PFSK-1 (cell line): Measurements from ENCODE around the gene EFNA2.

Source experiments
- FOXP2 ChIP-seq: optimal IDR thresholded peaks from 2 replicates; pipeline ENCODE3; 2011; ENCODE audit warnings: borderline replicate concordance, control low read depth, inconsistent platforms; ENCODE audit not compliant: insufficient read depth; ENCODE audit errors: extremely low read length, extremely low read depth
- POLR2AphosphoS5 ChIP-seq: IDR thresholded peaks from 2 replicates; pipeline ENCODE4 v1.6.1; 2012; ENCODE audit warnings: low read depth, mild to moderate bottlenecking, control low read depth, low read length, moderate library complexity
- REST ChIP-seq, 2 experiments: IDR thresholded peaks; 2 replicates each; pipeline versions ENCODE4 v1.6.1 to v1.8.0; 2011 to 2012; ENCODE audit warnings: low read depth in 2 of 2, low read length in 2 of 2, control low read depth in 1 of 2, inconsistent platforms in 1 of 2, mild to moderate bottlenecking in 1 of 2, moderate library complexity in 1 of 2; ENCODE audit not compliant: insufficient read depth in 1 of 2
- SIN3A ChIP-seq: IDR thresholded peaks from 2 replicates; pipeline ENCODE4 v1.6.1; 2012; ENCODE audit warnings: mild to moderate bottlenecking, low read length, moderate library complexity, borderline replicate concordance; ENCODE audit not compliant: insufficient read depth
- TAF1 ChIP-seq: IDR thresholded peaks from 2 replicates; pipeline ENCODE4 v1.6.1; 2012; ENCODE audit warnings: low read length, control low read depth, borderline replicate concordance; ENCODE audit not compliant: insufficient read depth

Gene EFNA2

GRCh38 chr19:1288833-1289685, 3.4 kb downstream of the EFNA2 start:
- TF ChIP-seq POLR2AphosphoS5, result no peak

DNA sequence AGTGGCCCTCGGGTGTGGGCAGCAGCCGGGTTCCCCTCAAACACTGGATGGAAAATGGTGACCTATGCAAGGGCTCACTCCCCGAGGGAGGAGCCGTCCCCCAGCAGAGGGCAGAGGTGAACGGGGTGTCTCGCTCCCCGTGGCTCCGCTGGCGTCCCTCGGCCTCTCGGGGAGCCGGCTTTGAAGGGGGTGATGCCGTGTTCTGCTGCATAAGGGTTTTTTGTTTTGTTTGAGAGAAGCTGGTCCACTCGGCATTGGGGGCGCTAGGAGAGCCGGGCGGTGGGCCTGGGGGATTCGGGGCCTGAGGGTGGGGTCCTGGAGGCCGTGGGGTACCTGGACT, 4.0 kb downstream of the EFNA2 start:
- TF ChIP-seq POLR2AphosphoS5 (no peak), SIN3A (no peak), REST (IDR thresholded peaks at IDR 0.05; ENCODE audit: insufficient read depth in 1 of 2, low read depth in 2 of 2, low read length in 2 of 2) (no peak), FOXP2 (no peak), TAF1 (no peak)

GRCh38 chr19:1290196-1290702, 4.6 kb downstream of the EFNA2 start:
- TF ChIP-seq REST (IDR thresholded peaks at IDR 0.05; ENCODE audit: insufficient read depth in 1 of 2, low read depth in 2 of 2, low read length in 2 of 2), result no peak
- no peak for TF ChIP-seq FOXP2
- TF ChIP-seq POLR2AphosphoS5, result no peak
- TF ChIP-seq TAF1, result no peak
- no peak for TF ChIP-seq SIN3A

DNA sequence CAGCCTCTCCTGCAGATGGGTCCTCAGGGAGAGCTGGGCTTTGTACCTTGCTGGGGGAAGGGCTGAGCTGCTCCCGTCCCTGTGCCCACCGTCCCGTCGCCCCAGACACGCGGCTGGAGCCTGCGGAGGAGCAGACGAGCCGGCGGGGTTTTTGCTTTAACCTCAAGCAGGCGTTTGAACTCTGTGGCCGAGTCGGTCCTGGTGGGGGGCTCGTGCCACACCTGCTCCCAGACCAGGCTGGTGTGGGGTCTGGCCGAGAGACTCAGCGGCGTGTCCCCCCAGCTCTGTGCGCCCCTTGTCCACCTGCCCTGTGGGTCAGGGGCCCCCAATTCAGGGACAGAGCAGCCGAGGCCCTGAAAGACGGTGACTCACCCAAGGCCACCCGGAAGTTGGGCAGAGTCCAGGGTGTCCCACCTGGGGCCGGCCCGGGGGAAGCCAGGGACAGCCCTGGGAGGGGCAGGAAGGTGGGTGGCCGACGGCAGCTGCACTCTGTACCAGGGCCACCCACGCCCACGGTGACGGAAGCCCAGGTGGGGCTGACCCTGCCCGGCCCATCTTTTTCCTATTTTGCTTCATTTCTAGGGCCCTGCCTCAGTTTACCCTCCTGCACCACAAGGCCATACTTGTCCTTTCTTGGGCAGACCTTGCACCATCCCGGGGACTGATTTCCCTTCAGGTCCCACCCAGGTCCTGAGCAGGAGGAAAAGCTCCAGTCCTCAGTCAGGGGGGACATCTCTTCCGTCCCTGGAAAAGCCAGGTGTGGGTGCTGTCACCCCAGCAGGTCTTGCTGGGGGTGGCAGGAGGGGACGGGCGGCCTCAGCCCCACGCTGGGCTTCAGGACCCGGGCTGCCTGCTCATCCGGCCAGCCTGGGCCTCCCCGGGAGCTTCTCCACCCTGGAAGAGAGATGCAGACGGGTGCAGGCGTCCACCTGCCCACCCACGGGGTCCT, 5.3 kb downstream of the EFNA2 start:
- no peak for TF ChIP-seq FOXP2
- no peak for TF ChIP-seq REST (IDR thresholded peaks at IDR 0.05; ENCODE audit: insufficient read depth in 1 of 2, low read depth in 2 of 2, low read length in 2 of 2)
- TF ChIP-seq SIN3A, result no peak
- no peak for TF ChIP-seq POLR2AphosphoS5
- TF ChIP-seq TAF1, result no peak

DNA sequence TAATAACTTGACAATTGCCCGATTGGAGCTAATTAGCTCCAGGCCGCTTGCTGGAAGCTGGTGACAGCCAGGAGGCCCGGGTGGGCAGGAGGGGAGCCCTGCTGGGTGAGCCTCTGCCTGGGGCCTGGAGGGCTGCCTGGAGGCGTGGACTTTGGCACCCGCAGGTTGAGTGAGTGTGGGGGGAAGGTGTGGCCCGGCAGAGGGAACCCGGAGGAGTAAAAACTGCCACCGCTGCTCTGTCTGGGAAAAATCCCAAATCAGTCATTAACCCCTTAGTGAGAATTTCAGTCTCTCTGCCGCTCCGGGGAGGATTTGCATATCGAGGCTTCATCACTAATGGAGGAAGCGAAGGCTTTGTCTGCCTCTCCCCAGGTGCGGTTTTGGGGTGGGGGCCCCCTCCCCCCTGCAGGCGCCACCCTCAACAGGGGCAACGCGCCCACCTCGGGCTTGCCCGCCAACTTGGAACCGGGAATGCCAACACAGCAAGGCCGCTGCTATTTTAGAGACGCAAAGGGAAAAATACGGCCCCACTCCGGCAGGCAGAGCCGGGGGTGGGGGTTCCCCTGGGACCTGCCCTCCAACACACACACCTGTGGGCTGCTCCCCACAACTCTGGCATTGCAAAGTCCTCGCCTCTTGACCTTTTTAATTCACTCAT, 6.2 kb downstream of the EFNA2 start:
- TF ChIP-seq SIN3A (no peak), FOXP2 (no peak), POLR2AphosphoS5 (no peak), REST (IDR thresholded peaks at IDR 0.05; ENCODE audit: insufficient read depth in 1 of 2, low read depth in 2 of 2, low read length in 2 of 2) (no peak), TAF1 (no peak)
